HG02981 (cell line): ENCODE measurements around the gene ZSWIM8.

ENCODE experiments used
- ATAC-seq: cut with Tn5 transposase; IDR thresholded peaks from one replicate; pipeline ENCODE4 v1.9.1; 2021; ENCODE audit warnings: mild to moderate bottlenecking, moderate library complexity; ENCODE audit not compliant: unreplicated experiment

Gene ZSWIM8

GRCh38 chr10:73840403-73841060 lies 55.1 kb downstream of the ZSWIM8 start:
- ATAC-seq = no peak

DNA sequence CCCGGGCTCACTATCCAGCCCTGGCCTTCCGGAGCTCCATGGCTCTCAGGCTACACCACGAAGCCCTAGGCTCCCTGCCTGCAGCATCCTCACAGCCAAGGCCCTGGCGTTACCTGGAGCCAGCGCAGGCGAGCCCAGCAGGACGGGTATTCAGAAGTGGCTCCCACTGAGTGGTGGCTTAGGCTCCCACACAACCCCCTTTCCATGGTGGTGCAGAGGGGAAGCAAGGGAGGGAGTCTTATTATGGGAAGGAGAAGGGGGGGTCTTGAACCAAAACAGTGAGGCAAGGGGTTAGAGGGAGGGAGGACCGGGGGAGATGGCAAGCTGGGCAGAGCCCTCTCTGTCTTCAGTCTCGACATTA lies 55.6 kb downstream of the ZSWIM8 start:
- ATAC-seq = no peak

DNA sequence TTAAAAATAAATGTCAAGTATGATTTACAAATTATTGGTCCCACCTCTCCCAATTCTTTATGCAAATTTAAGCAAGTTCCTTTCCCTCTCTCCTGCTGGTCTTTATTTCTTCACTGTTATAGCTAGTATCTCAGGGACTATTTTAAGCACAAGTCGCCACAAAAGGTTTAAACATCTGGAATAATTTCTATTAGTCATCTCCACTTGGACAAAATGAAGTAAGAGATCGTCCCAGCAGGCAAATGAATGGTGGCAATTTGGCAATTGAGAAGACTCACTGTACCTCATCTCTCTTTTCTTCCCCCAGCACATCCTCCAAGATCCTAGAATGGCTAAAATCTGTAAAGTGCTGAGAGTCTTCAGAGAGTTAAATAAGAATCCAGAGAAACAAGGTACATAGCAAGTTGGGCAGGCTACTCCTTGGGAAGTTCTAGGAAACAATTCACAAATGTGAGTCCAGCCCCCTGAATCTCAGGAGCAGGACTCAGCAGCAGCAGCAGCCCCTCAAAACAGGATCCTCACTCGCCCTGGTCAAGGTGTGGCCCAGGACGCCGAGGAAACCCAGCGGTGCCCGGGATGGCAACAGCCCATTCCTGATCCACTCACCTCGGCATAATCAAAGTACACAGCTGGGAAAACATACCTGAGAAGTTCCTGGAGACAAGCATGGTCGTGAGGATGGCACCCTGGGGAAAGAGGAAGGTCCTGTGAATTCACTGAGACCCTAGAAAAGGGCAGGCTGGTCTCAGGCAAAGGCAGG lies 56.3 kb downstream of the ZSWIM8 start:
- ATAC-seq = no peak

DNA sequence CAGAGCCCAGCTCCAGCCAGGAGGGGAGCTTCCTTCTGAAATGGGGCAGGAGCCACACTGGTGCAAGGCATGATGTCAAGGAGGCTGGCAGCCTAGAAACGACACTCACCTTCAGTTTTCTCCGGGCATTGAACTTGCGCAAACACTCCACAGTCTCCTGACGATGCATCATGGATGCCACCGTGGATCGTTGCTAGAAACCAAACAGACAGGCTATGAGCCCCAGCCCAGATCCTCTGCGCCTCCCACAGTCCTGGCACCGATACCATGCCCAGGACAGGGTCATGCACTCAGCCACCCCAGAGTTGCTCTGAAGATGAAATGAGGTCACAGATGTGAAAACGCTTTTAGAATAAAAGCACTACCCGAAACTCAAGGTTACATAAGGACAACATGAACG lies 56.9 kb downstream of the ZSWIM8 start:
- no peak for ATAC-seq

- ATAC-seq = no peak
Observed at GRCh38 chr10:73843261-73843660, 57.9 kb downstream of the ZSWIM8 start.

GRCh38 chr10:73847031-73847430 lies 61.6 kb downstream of the ZSWIM8 start:
- ATAC-seq = no peak

- ATAC-seq = peak; percentile 90
Observed at GRCh38 chr10:73848821-73849489, 63.5 kb downstream of the ZSWIM8 start.

DNA sequence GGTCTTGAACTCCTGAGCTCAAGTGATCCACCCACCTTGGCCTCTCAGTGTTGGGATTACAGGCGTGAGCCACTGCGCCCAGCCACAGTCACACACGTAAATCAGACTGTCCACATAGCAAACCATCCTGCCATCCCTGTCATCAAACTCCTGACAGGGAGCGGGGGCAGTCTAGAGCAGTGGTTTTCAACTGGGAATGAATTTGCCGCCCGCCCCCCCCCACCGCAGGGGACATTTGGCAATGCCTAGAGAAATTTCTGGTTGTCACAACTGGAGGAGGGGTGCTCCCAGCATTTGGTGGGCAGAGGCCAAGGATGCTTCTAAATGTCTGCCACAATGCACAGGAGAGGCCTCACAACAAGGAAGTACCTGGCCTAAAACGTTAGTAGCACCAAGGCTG lies 64.8 kb downstream of the ZSWIM8 start:
- no peak for ATAC-seq

DNA sequence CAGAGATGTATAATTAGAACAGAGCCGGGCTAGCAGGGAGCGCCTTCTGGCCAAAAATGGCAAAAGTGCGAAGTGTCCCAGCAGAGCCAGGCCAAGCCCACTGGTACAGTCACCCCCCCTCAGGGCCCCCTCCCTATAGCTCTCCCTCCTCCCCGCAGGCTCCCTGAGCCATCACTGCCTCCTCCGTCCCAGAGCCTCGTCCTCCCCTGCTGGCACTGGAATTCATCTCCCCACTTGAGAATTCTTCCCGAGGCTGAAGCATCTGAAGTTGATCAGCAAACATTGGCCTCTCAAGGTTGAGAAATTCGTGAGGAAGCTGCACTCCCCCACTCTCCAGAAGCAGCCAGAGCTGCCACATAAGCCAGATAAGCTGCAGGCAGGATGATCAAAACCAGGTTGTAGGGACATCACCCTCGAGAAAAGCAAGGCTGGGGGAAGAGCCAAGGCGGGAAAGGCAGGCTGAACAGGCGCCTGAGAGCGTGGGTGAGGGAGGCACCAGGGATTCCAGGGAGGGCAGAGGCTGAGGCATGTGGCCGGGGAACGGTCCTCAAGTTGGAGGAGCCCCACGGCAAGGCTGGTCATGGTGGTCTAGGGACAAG lies 65.6 kb downstream of the ZSWIM8 start:
- no peak for ATAC-seq
